Activated CD4-positive, alpha-beta memory T cell treated with anti-CD3 and anti-CD28 coated beads for 36 hours (primary cell): Measurements from ENCODE around the gene PHPT1. TPM values are rescaled to one million over a fixed set of nuclear protein-coding genes. Genes with fewer than 3 reads are reported as not detected.
A peak's percentile ranks its signal among the peaks of the same experiment; 100 is the strongest.

Experiments
- CTCF ChIA-PET: fragments of 350-600 bp; sonication (Branson Sonifier 250); formaldehyde crosslinking; loops from one replicate; lab custom pipeline; 2021; ENCODE audit warnings: antibody characterized with exemption, inconsistent platforms; lab: Charles Lee
- POLR2A ChIA-PET: fragments of 350-600 bp; sonication (Branson Sonifier 250); formaldehyde crosslinking; loops from one replicate; lab custom pipeline; 2021; ENCODE audit warnings: antibody characterized with exemption; lab: Charles Lee
- DNase-seq: peaks from one replicate; pipeline ENCODE4 v3.0.0-alpha.2; 2020
- H3K27ac Mint-ChIP-seq: one replicate; pipeline ENCODE4 v1.8.0; 2021; ENCODE audit warnings: mixed read lengths
- H3K27me3 Mint-ChIP-seq: one replicate; pipeline ENCODE4 v1.8.0; 2021; ENCODE audit warnings: mixed read lengths
- H3K36me3 Mint-ChIP-seq: one replicate; pipeline ENCODE4 v1.8.0; 2021; ENCODE audit warnings: mixed read lengths
- H3K4me1 Mint-ChIP-seq: one replicate; pipeline ENCODE4 v1.8.0; 2021; ENCODE audit warnings: low read depth, mixed read lengths
- H3K4me3 Mint-ChIP-seq: one replicate; pipeline ENCODE4 v1.8.0; 2021; ENCODE audit warnings: mild to moderate bottlenecking, mixed read lengths
- H3K9me3 Mint-ChIP-seq: one replicate; pipeline ENCODE4 v1.8.0; 2021; ENCODE audit warnings: mixed read lengths
- intact Hi-C: fragments of 100-400 bp; cut with micrococcal nuclease; formaldehyde crosslinking; loops from one replicate; pipeline ENCODE4 v1.15.1; 2023
- total RNA-seq, 2 experiments: library from RNA; stranded (reverse); gene quantifications; one replicate each; pipeline ENCODE4 v1.2.3, GENCODE V29; 2021

PHPT1 gene
- total RNA-seq, 2 experiments from 2014 or later = 92.2 to 95.5 TPM

GRCh38 chr9:136807281-136808074, 41.7 kb upstream of the PHPT1 start, which contains the start of gene RABL6:
TSS of gene RABL6 (plus strand) at chr9:136807948. CDS start at chr9:136808197, 249 bp downstream.
- H3K27ac Mint-ChIP-seq = peak within 1 kb of the TSS; percentile 85
- no peaks in the 10 kb centered on the region for H3K9me3 Mint-ChIP-seq
- no peaks in the 10 kb centered on the region for H3K27me3 Mint-ChIP-seq
- POLR2A ChIA-PET = interaction anchor here (0.6 to 2.4 kb wide), 12 partner anchors 14 to 540 kb away, joined by 3 to 7 read pairs (median 3); partner anchors contain the start of genes AJM1, NPDC1 and SAPCD2
- peak within 1 kb of the TSS; percentile 77 for H3K4me3 Mint-ChIP-seq
- peaks cover 12% of the 10 kb centered on the region for H3K36me3 Mint-ChIP-seq
- DNase-seq = peak; percentile 86
- CTCF ChIA-PET = interaction anchor here (1.0 to 9.8 kb wide), 9 partner anchors 13 to 228 kb away, joined by 3 to 56 read pairs (median 5); partner anchors contain the start of genes AJM1, FUT7, TMEM141 and TRAF2
- intact Hi-C loops = loop anchor here (1.0 to 5.0 kb wide), 2 partner anchors 16 to 35 kb away; partner anchors contain the start of genes AJM1 and TMEM141
- H3K4me1 Mint-ChIP-seq = peaks cover 27% of the 10 kb centered on the region

GRCh38 chr9:136808075-136808805, 41.0 kb upstream of the PHPT1 start:
- Mint-ChIP-seq H3K27ac (peak overlapping the region; percentile 33), H3K4me3 (peak overlapping the region; percentile 74), H3K4me1 (peaks cover 32% of the 10 kb centered on the region), H3K36me3 (peaks cover 17% of the 10 kb centered on the region), H3K27me3 (no peaks in the 10 kb centered on the region), H3K9me3 (no peaks in the 10 kb centered on the region)
- ChIA-PET CTCF (interaction anchor here (0.8 to 9.8 kb wide), 13 partner anchors 9 to 260 kb away, joined by 3 to 56 read pairs (median 5); partner anchors contain the start of genes AJM1, FUT7, TMEM141 and TRAF2), POLR2A (interaction anchor here (0.6 to 2.4 kb wide), 5 partner anchors 79 to 276 kb away, joined by 3 to 7 read pairs (median 3); partner anchors contain the start of gene NPDC1)
- intact Hi-C loops = loop anchor here (5.0 kb wide), 1 partner anchor 34 kb away; the partner anchor contains the start of gene AJM1
- peak; percentile 41 for DNase-seq

- peaks cover 21% of the 10 kb centered on the region for H3K36me3 Mint-ChIP-seq
- CTCF ChIA-PET = interaction anchor here (0.8 to 9.8 kb wide), 8 partner anchors 9 to 259 kb away, joined by 3 to 56 read pairs (median 4); partner anchors contain the start of genes AJM1 and TMEM141
Measured at GRCh38 chr9:136808806-136809158, 40.4 kb upstream of the PHPT1 start.

GRCh38 chr9:136814725-136815421, 34.3 kb upstream of the PHPT1 start:
- DNase-seq = no peak

More at GRCh38 chr9:136808806-136809158, 40.4 kb upstream of the PHPT1 start:
- Mint-ChIP-seq H3K27me3 (no peaks in the 10 kb centered on the region), H3K9me3 (no peaks in the 10 kb centered on the region), H3K4me1 (peaks cover 34% of the 10 kb centered on the region), H3K4me3 (peak overlapping the region; percentile 68), H3K27ac (no peak overlapping the region)
- POLR2A ChIA-PET = interaction anchor here (1.4 to 2.4 kb wide), 2 partner anchors 81 to 93 kb away, joined by 3 to 6 read pairs; no protein-coding TSS in a partner anchor
- intact Hi-C loops = loop anchor here (5.0 kb wide), 1 partner anchor 34 kb away; the partner anchor contains the start of gene AJM1
- no peak for DNase-seq

GRCh38 chr9:136815422-136815782, 33.8 kb upstream of the PHPT1 start:
- no peaks in the 10 kb centered on the region for H3K9me3 Mint-ChIP-seq
- DNase-seq = no peak
- ChIA-PET CTCF (interaction anchor here (1.3 to 2.6 kb wide), 2 partner anchors 27 to 46 kb away, joined by 3 to 12 read pairs; partner anchors contain the start of gene AJM1), POLR2A (interaction anchor here (1.2 kb wide), 1 partner anchor 20 kb away, joined by 4 read pairs; no protein-coding TSS in a partner anchor)
- H3K36me3 Mint-ChIP-seq = peaks cover 22% of the 10 kb centered on the region
- no peak overlapping the region for H3K27ac Mint-ChIP-seq
- peaks cover 15% of the 10 kb centered on the region for H3K4me1 Mint-ChIP-seq
- H3K27me3 Mint-ChIP-seq = no peaks in the 10 kb centered on the region
- no peak overlapping the region for H3K4me3 Mint-ChIP-seq
- intact Hi-C loops = no loop called here

More at GRCh38 chr9:136814725-136815421, 34.3 kb upstream of the PHPT1 start:
- Mint-ChIP-seq H3K4me1 (peaks cover 19% of the 10 kb centered on the region), H3K9me3 (no peaks in the 10 kb centered on the region), H3K27ac (no peak overlapping the region), H3K4me3 (no peak overlapping the region), H3K27me3 (no peaks in the 10 kb centered on the region), H3K36me3 (peaks cover 26% of the 10 kb centered on the region)
- intact Hi-C loops = no loop called here
- CTCF ChIA-PET = interaction anchor here (2.6 kb wide), 1 partner anchor 28 kb away, joined by 12 read pairs; the partner anchor contains the start of gene AJM1
- POLR2A ChIA-PET = interaction anchor here (0.6 to 1.2 kb wide), 3 partner anchors 20 to 160 kb away, joined by 3 to 4 read pairs (median 3); no protein-coding TSS in a partner anchor

- ChIA-PET POLR2A (no interaction called here), CTCF (interaction anchor here (0.6 to 1.6 kb wide), 3 partner anchors 13 to 21 kb away, joined by 3 to 8 read pairs (median 5); partner anchors contain the start of genes AJM1 and RABL6)
- Mint-ChIP-seq H3K4me1 (peaks cover 2% of the 10 kb centered on the region), H3K27me3 (no peaks in the 10 kb centered on the region), H3K27ac (no peak overlapping the region), H3K4me3 (no peak overlapping the region), H3K9me3 (no peaks in the 10 kb centered on the region), H3K36me3 (peaks cover 13% of the 10 kb centered on the region)
- intact Hi-C loops = no loop called here
- DNase-seq = no peak
Measured at GRCh38 chr9:136820971-136821825, 28.0 kb upstream of the PHPT1 start.

- intact Hi-C loops = no loop called here
- H3K4me1 Mint-ChIP-seq = peaks cover 2% of the 10 kb centered on the region
- ChIA-PET POLR2A (no interaction called here), CTCF (interaction anchor here (1.0 kb wide), 1 partner anchor 20 kb away, joined by 3 read pairs; the partner anchor contains the start of gene AJM1)
- H3K36me3 Mint-ChIP-seq = peaks cover 12% of the 10 kb centered on the region
- no peaks in the 10 kb centered on the region for H3K9me3 Mint-ChIP-seq
- H3K27me3 Mint-ChIP-seq = no peaks in the 10 kb centered on the region
- H3K4me3 Mint-ChIP-seq = no peak overlapping the region
- DNase-seq = no peak
- H3K27ac Mint-ChIP-seq = no peak overlapping the region
Measured at GRCh38 chr9:136821826-136822544, 27.2 kb upstream of the PHPT1 start.

- no peak overlapping the region for H3K4me3 Mint-ChIP-seq
- H3K27ac Mint-ChIP-seq = no peak overlapping the region
- no peaks in the 10 kb centered on the region for H3K9me3 Mint-ChIP-seq
- peaks cover 2% of the 10 kb centered on the region for H3K4me1 Mint-ChIP-seq
- intact Hi-C loops = no loop called here
- DNase-seq = no peak
- H3K36me3 Mint-ChIP-seq = peaks cover 9% of the 10 kb centered on the region
- POLR2A ChIA-PET = no interaction called here
- H3K27me3 Mint-ChIP-seq = no peaks in the 10 kb centered on the region
- CTCF ChIA-PET = interaction anchor here (0.7 to 1.2 kb wide), 3 partner anchors 11 to 243 kb away, joined by 3 to 6 read pairs (median 3); partner anchors contain the start of gene AJM1
Measured at GRCh38 chr9:136823136-136824046, 25.8 kb upstream of the PHPT1 start.

GRCh38 chr9:136824496-136825225, 24.5 kb upstream of the PHPT1 start:
- no peak overlapping the region for H3K4me3 Mint-ChIP-seq
- no peaks in the 10 kb centered on the region for H3K9me3 Mint-ChIP-seq
- intact Hi-C loops = no loop called here
- ChIA-PET POLR2A (no interaction called here), CTCF (no interaction called here)
- H3K27ac Mint-ChIP-seq = no peak overlapping the region
- DNase-seq = no peak
- H3K4me1 Mint-ChIP-seq = peaks cover 2% of the 10 kb centered on the region
- peaks cover 16% of the 10 kb centered on the region for H3K36me3 Mint-ChIP-seq
- no peaks in the 10 kb centered on the region for H3K27me3 Mint-ChIP-seq
